ENCODE measurements around the gene FAAH.

The FAAH gene

GRCh38 chr1:46446646-46447498 is 52.8 kb downstream of the FAAH start:
- H3K36me3 ChIP-seq (ENCODE audit: insufficient read depth, low read length) = no peaks in the 10 kb centered on the region
- no peak for DNase-seq (ENCODE audit: low read depth, low spot score)
- H3K9me3 ChIP-seq (ENCODE audit: low read depth, low read length) = no peaks in the 10 kb centered on the region
- no peak overlapping the region for H3K4me3 ChIP-seq
- TF ChIP-seq POLR2AphosphoS5 (IDR thresholded peaks at IDR 0.05; ENCODE audit: borderline replicate concordance, low read depth, low read length) (no peak), EZH2 (IDR thresholded peaks at IDR 0.05) (peak; percentile 10), FOXP2 (optimal IDR thresholded peaks at IDR 0.05; ENCODE audit: control extremely low read depth, extremely low read length, insufficient read depth) (no peak)
- H3K9ac ChIP-seq (ENCODE audit: insufficient read length) = no peak overlapping the region
- H3K27ac ChIP-seq = no peak overlapping the region

GRCh38 chr1:46447499-46448108 is 53.5 kb downstream of the FAAH start:
- no peak for TF ChIP-seq POLR2AphosphoS5 (IDR thresholded peaks at IDR 0.05; ENCODE audit: borderline replicate concordance, low read depth, low read length)
- TF ChIP-seq EZH2 (IDR thresholded peaks at IDR 0.05) = peak; percentile 17
- H3K4me3 ChIP-seq = no peak overlapping the region
- no peak overlapping the region for H3K9ac ChIP-seq (ENCODE audit: insufficient read length)
- no peak overlapping the region for H3K27ac ChIP-seq
- no peak for DNase-seq (ENCODE audit: low read depth, low spot score)
- no peaks in the 10 kb centered on the region for H3K9me3 ChIP-seq (ENCODE audit: low read depth, low read length)
- H3K36me3 ChIP-seq (ENCODE audit: insufficient read depth, low read length) = no peaks in the 10 kb centered on the region

DNA sequence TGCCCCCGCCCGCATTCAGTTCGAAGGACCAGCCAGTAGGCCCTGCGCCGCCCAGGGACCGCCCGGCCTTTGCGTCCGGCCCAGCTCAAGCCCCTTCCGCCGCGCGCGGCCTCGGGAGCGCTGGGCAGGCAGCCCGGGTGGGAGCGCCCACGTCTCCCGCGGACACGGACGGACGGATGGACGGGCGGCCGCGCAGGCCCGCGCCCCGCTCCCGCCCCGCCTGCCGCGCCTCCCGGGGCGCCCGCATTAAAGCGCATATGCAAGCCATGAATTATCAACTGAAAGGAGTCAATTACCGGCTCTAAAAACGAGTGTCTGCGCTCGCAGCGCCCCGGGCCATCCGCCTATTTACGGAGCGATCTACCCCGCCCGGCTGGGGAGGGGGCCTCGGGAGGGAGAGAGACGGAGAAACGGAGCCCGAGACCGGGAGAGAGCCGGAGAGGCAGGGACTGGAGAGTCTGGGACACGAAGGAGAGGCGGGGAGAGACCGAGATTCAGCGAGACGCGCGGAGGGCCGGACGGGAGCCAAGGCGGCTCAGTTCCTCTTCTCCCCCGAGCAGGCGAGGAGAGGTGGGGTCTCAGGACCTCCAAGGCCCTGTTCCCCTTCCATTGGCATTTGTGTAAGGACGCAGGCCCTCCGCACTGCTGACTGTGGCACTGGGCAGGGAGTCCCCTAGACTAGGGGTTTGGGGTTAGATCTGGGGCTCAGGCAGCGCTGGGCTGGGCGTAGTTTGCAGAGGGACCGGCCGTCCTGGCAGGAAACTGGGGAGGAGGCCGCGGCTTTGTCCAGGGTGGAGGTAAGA is 54.2 kb downstream of the FAAH start:
- Histone ChIP-seq H3K36me3 (ENCODE audit: insufficient read depth, low read length) (no peaks in the 10 kb centered on the region), H3K9me3 (ENCODE audit: low read depth, low read length) (no peaks in the 10 kb centered on the region), H3K9ac (ENCODE audit: insufficient read length) (no peak overlapping the region), H3K4me3 (no peak overlapping the region), H3K27ac (no peak overlapping the region)
- no peak for DNase-seq (ENCODE audit: low read depth, low spot score)
- TF ChIP-seq EZH2 (IDR thresholded peaks at IDR 0.05) (peak; percentile 98), FOXP2 (optimal IDR thresholded peaks at IDR 0.05; ENCODE audit: control extremely low read depth, extremely low read length, insufficient read depth) (no peak)

GRCh38 chr1:46449223-46450159 is 55.4 kb downstream of the FAAH start:
- Histone ChIP-seq H3K4me3 (no peak overlapping the region), H3K9ac (ENCODE audit: insufficient read length) (no peak overlapping the region), H3K27ac (no peak overlapping the region), H3K36me3 (ENCODE audit: insufficient read depth, low read length) (no peaks in the 10 kb centered on the region), H3K9me3 (ENCODE audit: low read depth, low read length) (no peaks in the 10 kb centered on the region)
- TF ChIP-seq POLR2AphosphoS5 (IDR thresholded peaks at IDR 0.05; ENCODE audit: borderline replicate concordance, low read depth, low read length) = no peak
- TF ChIP-seq EZH2 (IDR thresholded peaks at IDR 0.05) = no peak
- no peak for TF ChIP-seq FOXP2 (optimal IDR thresholded peaks at IDR 0.05; ENCODE audit: control extremely low read depth, extremely low read length, insufficient read depth)
- DNase-seq (ENCODE audit: low read depth, low spot score) = no peak

DNA sequence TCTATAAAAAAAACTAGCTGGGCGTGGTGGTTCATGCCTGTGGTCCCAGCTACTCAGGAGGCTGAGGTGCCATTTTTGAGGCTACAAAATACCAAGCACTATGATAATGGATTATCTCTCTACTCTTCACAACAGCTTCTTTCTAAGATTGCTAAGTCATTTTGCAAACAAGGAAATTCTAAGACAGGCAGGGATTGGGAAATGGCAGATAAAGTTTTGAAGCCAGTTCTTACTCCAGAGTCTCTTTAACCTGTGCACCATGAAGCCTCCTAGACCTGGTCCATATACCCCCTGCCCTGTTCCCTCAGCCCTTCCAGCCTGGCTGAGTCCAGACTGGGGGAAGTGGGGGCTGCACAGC is 56.0 kb downstream of the FAAH start:
- no peak for DNase-seq (ENCODE audit: low read depth, low spot score)
- no peaks in the 10 kb centered on the region for H3K36me3 ChIP-seq (ENCODE audit: insufficient read depth, low read length)
- H3K9ac ChIP-seq (ENCODE audit: insufficient read length) = no peak overlapping the region
- TF ChIP-seq FOXP2 (optimal IDR thresholded peaks at IDR 0.05; ENCODE audit: control extremely low read depth, extremely low read length, insufficient read depth) = no peak
- no peaks in the 10 kb centered on the region for H3K9me3 ChIP-seq (ENCODE audit: low read depth, low read length)
- H3K27ac ChIP-seq = no peak overlapping the region
- H3K4me3 ChIP-seq = no peak overlapping the region

- Histone ChIP-seq H3K27ac (no peak overlapping the region), H3K9me3 (ENCODE audit: low read depth, low read length) (no peaks in the 10 kb centered on the region), H3K4me3 (no peak overlapping the region), H3K36me3 (ENCODE audit: insufficient read depth, low read length) (no peaks in the 10 kb centered on the region), H3K9ac (ENCODE audit: insufficient read length) (no peak overlapping the region)
- TF ChIP-seq FOXP2 (optimal IDR thresholded peaks at IDR 0.05; ENCODE audit: control extremely low read depth, extremely low read length, insufficient read depth) (no peak), POLR2AphosphoS5 (IDR thresholded peaks at IDR 0.05; ENCODE audit: borderline replicate concordance, low read depth, low read length) (no peak)
- DNase-seq (ENCODE audit: low read depth, low spot score) = no peak
Observed at GRCh38 chr1:46451948-46452930, 58.1 kb downstream of the FAAH start.

GRCh38 chr1:46452931-46453325 is 58.8 kb downstream of the FAAH start:
- DNase-seq (ENCODE audit: low read depth, low spot score) = no peak
- H3K4me3 ChIP-seq = no peak overlapping the region
- TF ChIP-seq EZH2 (IDR thresholded peaks at IDR 0.05) (no peak), FOXP2 (optimal IDR thresholded peaks at IDR 0.05; ENCODE audit: control extremely low read depth, extremely low read length, insufficient read depth) (no peak), POLR2AphosphoS5 (IDR thresholded peaks at IDR 0.05; ENCODE audit: borderline replicate concordance, low read depth, low read length) (no peak)
- no peaks in the 10 kb centered on the region for H3K36me3 ChIP-seq (ENCODE audit: insufficient read depth, low read length)
- no peak overlapping the region for H3K9ac ChIP-seq (ENCODE audit: insufficient read length)
- no peak overlapping the region for H3K27ac ChIP-seq
- no peaks in the 10 kb centered on the region for H3K9me3 ChIP-seq (ENCODE audit: low read depth, low read length)

Measured in SK-N-MC (cell line).